Stimulated activated memory B cell treated with anti-CD40 and anti-IgM and Interleukin-4, amounts not matched to agents 10 μg/mL and 1 μg/mL and 100 μg/mL, for 72 hours (primary cell): ENCODE results near the gene RIMKLB.
A peak's percentile ranks its signal among the peaks of the same experiment; 100 is the strongest.

ENCODE experiments used
- ATAC-seq: fragments of 150-1000 bp; cut with Tn5 transposase; 2 replicates; pipeline ENCODE4 v1.10.0; 2021
- H3K27ac Mint-ChIP-seq: one replicate; pipeline ENCODE4 v1.8.0; 2022; ENCODE audit warnings: mild to moderate bottlenecking, mixed read lengths
- H3K27me3 Mint-ChIP-seq: one replicate; pipeline ENCODE4 v1.8.0; 2022; ENCODE audit warnings: mixed read lengths
- H3K36me3 Mint-ChIP-seq: one replicate; pipeline ENCODE4 v1.8.0; 2022; ENCODE audit warnings: mixed read lengths
- H3K4me1 Mint-ChIP-seq: one replicate; pipeline ENCODE4 v1.8.0; 2022; ENCODE audit warnings: mixed read lengths
- H3K4me3 Mint-ChIP-seq: one replicate; pipeline ENCODE4 v1.8.0; 2022; ENCODE audit warnings: mild to moderate bottlenecking, moderate library complexity, mixed read lengths
- H3K9me3 Mint-ChIP-seq: one replicate; pipeline ENCODE4 v1.8.0; 2022; ENCODE audit warnings: mixed read lengths

RIMKLB gene, protein sequence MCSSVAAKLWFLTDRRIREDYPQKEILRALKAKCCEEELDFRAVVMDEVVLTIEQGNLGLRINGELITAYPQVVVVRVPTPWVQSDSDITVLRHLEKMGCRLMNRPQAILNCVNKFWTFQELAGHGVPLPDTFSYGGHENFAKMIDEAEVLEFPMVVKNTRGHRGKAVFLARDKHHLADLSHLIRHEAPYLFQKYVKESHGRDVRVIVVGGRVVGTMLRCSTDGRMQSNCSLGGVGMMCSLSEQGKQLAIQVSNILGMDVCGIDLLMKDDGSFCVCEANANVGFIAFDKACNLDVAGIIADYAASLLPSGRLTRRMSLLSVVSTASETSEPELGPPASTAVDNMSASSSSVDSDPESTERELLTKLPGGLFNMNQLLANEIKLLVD

DNA sequence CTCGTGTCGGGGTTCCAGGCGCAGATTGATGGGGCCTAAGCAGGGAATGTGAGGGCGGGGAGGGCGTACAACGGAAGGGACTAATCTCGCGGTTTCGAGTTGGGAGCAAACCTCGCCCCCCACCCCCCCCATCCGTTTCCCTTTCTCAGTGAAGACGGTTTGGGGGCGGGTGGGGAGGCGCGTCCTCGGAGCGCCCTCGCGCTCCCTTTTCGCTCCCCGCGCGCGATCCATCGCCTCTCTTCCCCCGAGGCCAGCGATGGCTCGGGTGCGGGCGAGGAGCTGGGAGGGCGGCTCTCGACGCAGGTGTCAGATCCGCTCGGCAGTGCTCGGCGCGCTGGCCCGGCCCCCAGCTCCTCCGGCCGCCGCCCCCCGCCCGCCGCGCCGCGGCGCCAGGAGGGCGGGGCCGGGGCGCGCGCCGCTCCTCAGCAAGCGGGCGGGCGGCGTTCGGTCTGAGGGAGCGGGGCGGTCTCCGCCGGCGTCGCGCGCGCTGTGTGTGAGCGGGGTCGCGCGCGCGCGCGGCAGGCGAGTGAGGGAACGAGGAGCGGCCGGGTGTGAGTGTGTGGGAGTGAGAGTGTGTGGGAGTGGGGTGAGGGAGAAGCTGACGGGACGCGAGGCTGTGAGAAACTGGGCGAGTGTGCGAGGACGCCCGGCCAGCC, at the start of gene RIMKLB:
RIMKLB (plus strand) TSS at position 516 of the 656 bp plus-strand sequence. CDS start 15,876 bp downstream, outside the sequence.
- Mint-ChIP-seq H3K4me1 (peaks cover 40% of the 10 kb centered on the region), H3K4me3 (peak within 1 kb of the TSS; percentile 99), H3K27me3 (no peaks in the 10 kb centered on the region), H3K27ac (peak within 1 kb of the TSS; percentile 99), H3K9me3 (no peaks in the 10 kb centered on the region), H3K36me3 (peaks cover 11% of the 10 kb centered on the region)
- ATAC-seq = peak; percentile 93

- H3K4me1 Mint-ChIP-seq = peaks cover 53% of the 10 kb centered on the region
- peaks cover 6% of the 10 kb centered on the region for H3K9me3 Mint-ChIP-seq
- peak overlapping the region; percentile 95 for H3K27ac Mint-ChIP-seq
- peak; percentile 92 for ATAC-seq
- no peak overlapping the region for H3K4me3 Mint-ChIP-seq
- H3K27me3 Mint-ChIP-seq = no peaks in the 10 kb centered on the region
- no peaks in the 10 kb centered on the region for H3K36me3 Mint-ChIP-seq
These were observed 49.1 kb upstream of the RIMKLB start for GRCh38 chr12:8648576-8649205.

DNA sequence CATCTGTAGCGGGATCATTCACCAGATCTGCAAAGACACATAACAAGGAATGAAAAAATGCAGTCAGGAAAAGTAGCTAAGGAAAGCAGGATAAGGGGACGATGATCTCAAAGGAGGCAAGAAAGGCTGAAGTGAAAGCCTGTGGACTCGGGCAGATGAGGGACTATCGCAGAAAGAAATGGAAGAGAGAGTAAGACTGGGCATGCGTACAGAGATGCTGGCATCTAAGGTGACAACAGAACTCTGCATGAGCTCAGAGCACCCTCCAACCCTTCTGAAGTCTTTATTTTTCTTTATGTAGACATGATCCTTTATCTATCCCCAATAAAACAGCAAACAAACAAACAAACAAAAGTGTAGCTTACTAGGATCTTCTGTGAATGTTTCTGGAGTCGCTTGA, 42.4 kb upstream of the RIMKLB start:
- Mint-ChIP-seq H3K27me3 (no peaks in the 10 kb centered on the region), H3K36me3 (peaks cover 4% of the 10 kb centered on the region), H3K27ac (peak overlapping the region; percentile 11), H3K4me1 (peaks cover 4% of the 10 kb centered on the region), H3K9me3 (no peaks in the 10 kb centered on the region), H3K4me3 (no peak overlapping the region)
- ATAC-seq = no peak

- no peak for ATAC-seq
- H3K4me3 Mint-ChIP-seq = no peak overlapping the region
- H3K27ac Mint-ChIP-seq = no peak overlapping the region
- peaks cover 4% of the 10 kb centered on the region for H3K36me3 Mint-ChIP-seq
- H3K4me1 Mint-ChIP-seq = peaks cover 4% of the 10 kb centered on the region
- H3K9me3 Mint-ChIP-seq = no peaks in the 10 kb centered on the region
- no peaks in the 10 kb centered on the region for H3K27me3 Mint-ChIP-seq
These were observed 39.4 kb upstream of the RIMKLB start for GRCh38 chr12:8658346-8658745.

DNA sequence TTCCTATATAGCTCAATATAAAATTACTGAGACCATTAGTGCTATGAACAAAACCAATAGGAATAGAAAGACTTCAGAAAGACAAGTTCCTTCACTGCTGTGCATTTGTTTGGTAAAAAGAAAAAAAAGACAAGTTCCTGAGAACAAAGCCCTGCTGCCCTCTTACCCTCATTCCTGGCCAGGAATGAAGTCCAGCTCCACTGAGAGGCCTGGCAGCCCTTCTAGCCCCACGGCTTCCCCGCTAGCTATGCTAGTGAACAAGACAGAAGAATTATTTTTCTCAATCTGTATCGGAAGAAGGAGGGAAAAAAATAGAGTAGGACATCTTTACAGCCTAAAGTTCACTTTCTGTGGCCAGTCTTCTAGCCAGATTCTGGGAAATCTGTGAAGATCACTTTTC, 36.8 kb upstream of the RIMKLB start:
- Mint-ChIP-seq H3K4me3 (no peak overlapping the region), H3K9me3 (no peaks in the 10 kb centered on the region), H3K27me3 (no peaks in the 10 kb centered on the region), H3K4me1 (peaks cover 5% of the 10 kb centered on the region), H3K36me3 (peaks cover 4% of the 10 kb centered on the region), H3K27ac (no peak overlapping the region)
- ATAC-seq = no peak

- H3K4me3 Mint-ChIP-seq = no peak overlapping the region
- peaks cover 4% of the 10 kb centered on the region for H3K36me3 Mint-ChIP-seq
- H3K27me3 Mint-ChIP-seq = no peaks in the 10 kb centered on the region
- no peak for ATAC-seq
- no peaks in the 10 kb centered on the region for H3K9me3 Mint-ChIP-seq
- H3K4me1 Mint-ChIP-seq = peaks cover 5% of the 10 kb centered on the region
- no peak overlapping the region for H3K27ac Mint-ChIP-seq
These were observed 36.0 kb upstream of the RIMKLB start for GRCh38 chr12:8661751-8662150.

DNA sequence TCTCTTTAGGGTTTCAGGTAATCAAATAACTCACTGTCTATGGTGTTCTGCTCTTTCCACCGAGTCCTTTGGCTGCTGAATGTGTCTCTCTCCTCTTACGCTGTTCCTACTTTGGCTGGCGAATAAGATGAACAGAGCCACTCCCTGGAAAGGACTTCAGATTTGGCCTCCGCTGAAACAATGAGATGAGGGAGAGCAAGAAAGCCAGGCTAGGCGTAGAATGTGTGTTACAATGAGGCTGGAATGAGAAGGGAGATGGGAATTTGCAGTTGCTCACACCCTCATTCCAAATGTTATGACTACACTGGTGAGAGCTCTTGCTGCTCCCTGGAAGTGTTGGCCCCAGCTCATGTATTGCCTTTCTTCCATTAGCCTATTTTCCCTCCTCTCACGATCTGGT, 35.2 kb upstream of the RIMKLB start, which contains the start of gene MFAP5:
MFAP5 (minus strand) TSS at position 234 of the 400 bp plus-strand sequence. CDS start 722 bp downstream, outside the sequence.
- Mint-ChIP-seq H3K9me3 (no peaks in the 10 kb centered on the region), H3K4me1 (peaks cover 12% of the 10 kb centered on the region), H3K4me3 (no peak within 1 kb of the TSS), H3K27ac (no peak within 1 kb of the TSS), H3K27me3 (no peaks in the 10 kb centered on the region), H3K36me3 (peaks cover 4% of the 10 kb centered on the region)
- ATAC-seq = no peak

DNA sequence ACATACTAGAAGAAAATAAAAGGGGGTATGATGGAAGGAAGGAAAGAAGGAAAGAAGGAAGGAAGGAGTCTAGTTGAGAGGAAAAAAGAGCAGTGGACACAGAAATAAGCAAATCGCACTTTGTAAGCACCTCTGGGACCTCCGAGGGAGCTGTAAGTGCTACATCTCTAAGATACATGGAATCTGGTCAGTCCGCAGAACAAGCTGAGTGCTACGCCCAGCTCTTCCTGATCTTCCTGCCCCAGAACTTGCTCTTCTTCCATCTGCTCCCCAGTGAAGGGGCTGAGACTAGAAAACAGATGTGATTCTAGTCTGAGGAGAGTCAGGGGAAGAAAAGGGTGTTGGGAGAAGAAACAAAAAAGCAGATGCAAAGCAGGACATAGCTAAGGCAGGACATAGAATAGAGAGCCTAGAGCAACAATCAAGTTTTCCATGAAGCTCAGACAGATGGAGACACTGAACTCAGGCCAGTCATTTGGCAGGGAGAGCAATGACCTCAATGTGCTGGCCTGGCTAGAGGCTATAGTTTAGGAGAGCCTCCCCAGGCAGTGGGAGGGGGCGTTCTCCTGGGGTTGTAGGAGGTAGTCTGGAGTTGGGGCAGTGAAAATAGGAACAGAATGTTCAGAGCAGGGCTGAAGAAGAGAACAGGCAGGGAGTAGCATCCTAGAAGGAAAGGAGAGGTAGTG, 33.4 kb upstream of the RIMKLB start:
- peaks cover 4% of the 10 kb centered on the region for H3K27me3 Mint-ChIP-seq
- peaks cover 22% of the 10 kb centered on the region for H3K4me1 Mint-ChIP-seq
- H3K36me3 Mint-ChIP-seq = peaks cover 2% of the 10 kb centered on the region
- no peak overlapping the region for H3K4me3 Mint-ChIP-seq
- peaks cover under 1% of the 10 kb centered on the region for H3K9me3 Mint-ChIP-seq
- no peak for ATAC-seq
- H3K27ac Mint-ChIP-seq = peak overlapping the region; percentile 2

- Mint-ChIP-seq H3K27me3 (peaks cover 11% of the 10 kb centered on the region), H3K4me1 (peaks cover 23% of the 10 kb centered on the region), H3K36me3 (peaks cover 11% of the 10 kb centered on the region), H3K9me3 (peaks cover 6% of the 10 kb centered on the region), H3K4me3 (no peak overlapping the region), H3K27ac (no peak overlapping the region)
- no peak for ATAC-seq
These were observed 32.0 kb upstream of the RIMKLB start for GRCh38 chr12:8665759-8666158.

GRCh38 chr12:8667270-8667669, 30.5 kb upstream of the RIMKLB start:
- Mint-ChIP-seq H3K9me3 (peaks cover 11% of the 10 kb centered on the region), H3K27ac (no peak overlapping the region), H3K4me3 (no peak overlapping the region), H3K36me3 (peaks cover 16% of the 10 kb centered on the region), H3K27me3 (peaks cover 11% of the 10 kb centered on the region), H3K4me1 (peaks cover 23% of the 10 kb centered on the region)
- peak; percentile 36 for ATAC-seq

GRCh38 chr12:8668441-8668840, 29.4 kb upstream of the RIMKLB start:
- Mint-ChIP-seq H3K9me3 (peaks cover 13% of the 10 kb centered on the region), H3K27me3 (peaks cover 11% of the 10 kb centered on the region), H3K4me1 (peaks cover 23% of the 10 kb centered on the region), H3K36me3 (peaks cover 17% of the 10 kb centered on the region), H3K27ac (no peak overlapping the region), H3K4me3 (no peak overlapping the region)
- no peak for ATAC-seq

DNA sequence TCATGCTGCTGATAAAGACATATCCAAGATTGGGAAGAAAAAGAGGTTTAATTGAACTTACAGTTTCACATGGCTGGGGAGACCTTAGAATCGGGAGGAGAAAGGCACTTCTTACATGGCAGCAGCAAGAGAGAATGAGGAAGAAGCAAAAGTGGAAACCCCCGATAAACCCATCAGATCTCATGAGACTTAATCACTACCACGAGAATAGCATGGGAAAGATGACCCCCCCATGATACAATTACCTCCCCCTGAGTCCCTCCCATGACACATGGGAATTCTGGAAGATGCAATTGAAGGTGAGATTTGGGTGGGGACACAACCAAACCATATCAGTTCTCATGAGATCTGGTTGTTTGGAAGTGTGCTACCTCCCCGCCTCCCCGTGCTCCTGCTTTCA, 25.4 kb upstream of the RIMKLB start:
- H3K36me3 Mint-ChIP-seq = peaks cover 17% of the 10 kb centered on the region
- H3K9me3 Mint-ChIP-seq = peaks cover 13% of the 10 kb centered on the region
- H3K4me1 Mint-ChIP-seq = peaks cover 22% of the 10 kb centered on the region
- no peak overlapping the region for H3K27ac Mint-ChIP-seq
- ATAC-seq = no peak
- H3K4me3 Mint-ChIP-seq = no peak overlapping the region
- H3K27me3 Mint-ChIP-seq = peaks cover 11% of the 10 kb centered on the region

GRCh38 chr12:8675591-8676036, 22.2 kb upstream of the RIMKLB start:
- Mint-ChIP-seq H3K4me3 (no peak overlapping the region), H3K27me3 (no peaks in the 10 kb centered on the region), H3K36me3 (peaks cover 6% of the 10 kb centered on the region), H3K9me3 (peaks cover 6% of the 10 kb centered on the region), H3K27ac (peak overlapping the region; percentile 60), H3K4me1 (peaks cover 8% of the 10 kb centered on the region)
- no peak for ATAC-seq

GRCh38 chr12:8676651-8677050, 21.1 kb upstream of the RIMKLB start:
- Mint-ChIP-seq H3K4me1 (peaks cover 8% of the 10 kb centered on the region), H3K36me3 (peaks cover 6% of the 10 kb centered on the region), H3K27ac (no peak overlapping the region), H3K9me3 (peaks cover 6% of the 10 kb centered on the region), H3K4me3 (no peak overlapping the region), H3K27me3 (no peaks in the 10 kb centered on the region)
- ATAC-seq = no peak

DNA sequence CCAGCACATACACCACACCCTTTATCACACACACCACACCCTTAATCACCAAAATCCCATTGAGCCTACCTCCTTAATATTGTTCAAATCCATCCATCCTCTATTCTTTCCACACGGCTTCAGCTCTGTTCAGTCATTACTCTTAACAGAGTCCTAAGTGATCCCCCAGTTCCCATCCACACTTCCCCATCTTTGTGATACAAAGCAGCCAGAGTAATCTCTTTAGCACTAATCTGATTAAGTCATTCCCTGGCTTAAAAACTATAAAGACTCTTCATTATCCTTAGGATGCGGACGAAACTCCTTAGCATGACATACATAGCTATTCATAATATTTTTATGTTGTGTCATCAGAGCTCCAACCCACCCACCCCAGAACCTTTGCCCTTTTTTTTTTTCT, 20.4 kb upstream of the RIMKLB start:
- H3K36me3 Mint-ChIP-seq = peaks cover under 1% of the 10 kb centered on the region
- peaks cover 15% of the 10 kb centered on the region for H3K4me1 Mint-ChIP-seq
- H3K27me3 Mint-ChIP-seq = no peaks in the 10 kb centered on the region
- H3K4me3 Mint-ChIP-seq = no peak overlapping the region
- no peak overlapping the region for H3K27ac Mint-ChIP-seq
- no peak for ATAC-seq
- H3K9me3 Mint-ChIP-seq = peaks cover under 1% of the 10 kb centered on the region
